ENCODE results near the gene RBM14.
A peak's percentile ranks its signal among the peaks of the same experiment; 100 is the strongest.
"Not testable (repeated sequence)": the region's sequence is repeated elsewhere in the genome, so short reads cannot be mapped to it uniquely, and the experiment has no call there.

The RBM14 gene

GRCh38 chr11:66589996-66590675 lies 26.3 kb upstream of the RBM14 start:
- H3K9ac ChIP-seq (ENCODE audit: low read depth, low read length) = no peak overlapping the region
- H3K9me3 ChIP-seq (ENCODE audit: control insufficient read depth, insufficient read depth, low read length) = no peaks in the 10 kb centered on the region; the same call in 1 of the 2 replicates
- H3K4me1 ChIP-seq (ENCODE audit: insufficient read depth, low read length) = no peaks in the 10 kb centered on the region
- no peaks in the 10 kb centered on the region for H3K36me3 ChIP-seq (ENCODE audit: insufficient read depth, low read length)

GRCh38 chr11:66591175-66591574 lies 25.3 kb upstream of the RBM14 start:
- no peaks in the 10 kb centered on the region; the same call in 1 of the 2 replicates for H3K9me3 ChIP-seq (ENCODE audit: control insufficient read depth, insufficient read depth, low read length)
- no peaks in the 10 kb centered on the region for H3K4me1 ChIP-seq (ENCODE audit: insufficient read depth, low read length)
- no peak overlapping the region for H3K9ac ChIP-seq (ENCODE audit: low read depth, low read length)
- no peaks in the 10 kb centered on the region for H3K36me3 ChIP-seq (ENCODE audit: insufficient read depth, low read length)

GRCh38 chr11:66592457-66593302 lies 23.8 kb upstream of the RBM14 start, which contains the start of the genes CCDC87 and CCS:
CCDC87 (minus strand) TSS chr11:66593063; CDS start chr11:66593015, 48 bp downstream.
CCS (plus strand) TSS chr11:66593185; CDS start chr11:66593262, 77 bp downstream.
- no peaks in the 10 kb centered on the region for H3K4me1 ChIP-seq (ENCODE audit: insufficient read depth, low read length)
- no peaks in the 10 kb centered on the region; the same call in 1 of the 2 replicates for H3K9me3 ChIP-seq (ENCODE audit: control insufficient read depth, insufficient read depth, low read length)
- peak within 1 kb of the TSS; percentile 71 for H3K9ac ChIP-seq (ENCODE audit: low read depth, low read length)
- no peaks in the 10 kb centered on the region for H3K36me3 ChIP-seq (ENCODE audit: insufficient read depth, low read length)

- H3K9me3 ChIP-seq (ENCODE audit: control insufficient read depth, insufficient read depth, low read length) = no peaks in the 10 kb centered on the region; the same call in 1 of the 2 replicates
- no peaks in the 10 kb centered on the region for H3K36me3 ChIP-seq (ENCODE audit: insufficient read depth, low read length)
- H3K4me1 ChIP-seq (ENCODE audit: insufficient read depth, low read length) = no peaks in the 10 kb centered on the region
- H3K9ac ChIP-seq (ENCODE audit: low read depth, low read length) = peak overlapping the region; percentile 71
Observed at GRCh38 chr11:66593303-66593635, 23.2 kb upstream of the RBM14 start.

GRCh38 chr11:66593650-66594049 lies 22.8 kb upstream of the RBM14 start:
- Histone ChIP-seq H3K9ac (ENCODE audit: low read depth, low read length) (peak overlapping the region; percentile 71), H3K4me1 (ENCODE audit: insufficient read depth, low read length) (no peaks in the 10 kb centered on the region), H3K36me3 (ENCODE audit: insufficient read depth, low read length) (no peaks in the 10 kb centered on the region), H3K9me3 (ENCODE audit: control insufficient read depth, insufficient read depth, low read length) (no peaks in the 10 kb centered on the region; the same call in 1 of the 2 replicates)

GRCh38 chr11:66595245-66595904 lies 21.1 kb upstream of the RBM14 start:
- no peaks in the 10 kb centered on the region for H3K4me1 ChIP-seq (ENCODE audit: insufficient read depth, low read length)
- H3K9me3 ChIP-seq (ENCODE audit: control insufficient read depth, insufficient read depth, low read length) = no peaks in the 10 kb centered on the region
- no peaks in the 10 kb centered on the region; the same call in 1 of the 2 replicates for H3K36me3 ChIP-seq (ENCODE audit: insufficient read depth, low read length)
- H3K9ac ChIP-seq (ENCODE audit: low read depth, low read length) = no peak overlapping the region

- peaks cover 3% of the 10 kb centered on the region; the same call in 1 of the 2 replicates for H3K36me3 ChIP-seq (ENCODE audit: insufficient read depth, low read length)
Observed at GRCh38 chr11:66598993-66599392, 17.4 kb upstream of the RBM14 start.

GRCh38 chr11:66600219-66600618 lies 16.2 kb upstream of the RBM14 start:
- no peaks in the 10 kb centered on the region for H3K4me1 ChIP-seq (ENCODE audit: insufficient read depth, low read length)
- peaks cover 3% of the 10 kb centered on the region for H3K36me3 ChIP-seq (ENCODE audit: insufficient read depth, low read length)
- no peak overlapping the region for H3K9ac ChIP-seq (ENCODE audit: low read depth, low read length)

More at GRCh38 chr11:66598993-66599392, 17.4 kb upstream of the RBM14 start:
- H3K9me3 ChIP-seq (ENCODE audit: control insufficient read depth, insufficient read depth, low read length) = no peaks in the 10 kb centered on the region; the same call in 1 of the 2 replicates
- no peaks in the 10 kb centered on the region for H3K4me1 ChIP-seq (ENCODE audit: insufficient read depth, low read length)
- no peak overlapping the region for H3K9ac ChIP-seq (ENCODE audit: low read depth, low read length)

GRCh38 chr11:66600631-66601233 lies 15.7 kb upstream of the RBM14 start:
- no peaks in the 10 kb centered on the region; the same call in 1 of the 2 replicates for H3K9me3 ChIP-seq (ENCODE audit: control insufficient read depth, insufficient read depth, low read length)
- no peak overlapping the region for H3K9ac ChIP-seq (ENCODE audit: low read depth, low read length)
- peaks cover 3% of the 10 kb centered on the region for H3K36me3 ChIP-seq (ENCODE audit: insufficient read depth, low read length)
- no peaks in the 10 kb centered on the region for H3K4me1 ChIP-seq (ENCODE audit: insufficient read depth, low read length)

More at GRCh38 chr11:66600219-66600618, 16.2 kb upstream of the RBM14 start:
- no peaks in the 10 kb centered on the region; the same call in 1 of the 2 replicates for H3K9me3 ChIP-seq (ENCODE audit: control insufficient read depth, insufficient read depth, low read length)

GRCh38 chr11:66603072-66603471 lies 13.4 kb upstream of the RBM14 start:
- no peak overlapping the region for H3K9ac ChIP-seq (ENCODE audit: low read depth, low read length)
- no peaks in the 10 kb centered on the region; the same call in 1 of the 2 replicates for H3K9me3 ChIP-seq (ENCODE audit: control insufficient read depth, insufficient read depth, low read length)
- no peaks in the 10 kb centered on the region for H3K4me1 ChIP-seq (ENCODE audit: insufficient read depth, low read length)
- H3K36me3 ChIP-seq (ENCODE audit: insufficient read depth, low read length) = peaks cover 7% of the 10 kb centered on the region

- Histone ChIP-seq H3K4me1 (ENCODE audit: insufficient read depth, low read length) (no peaks in the 10 kb centered on the region), H3K9me3 (ENCODE audit: control insufficient read depth, insufficient read depth, low read length) (no peaks in the 10 kb centered on the region; the same call in 1 of the 2 replicates), H3K9ac (ENCODE audit: low read depth, low read length) (no peak overlapping the region), H3K36me3 (ENCODE audit: insufficient read depth, low read length) (peaks cover 7% of the 10 kb centered on the region; the same call in 1 of the 2 replicates)
Observed at GRCh38 chr11:66604155-66604554, 12.3 kb upstream of the RBM14 start.

GRCh38 chr11:66606608-66607007 lies 9.8 kb upstream of the RBM14 start:
- not testable (repeated sequence) for H3K4me1 ChIP-seq (ENCODE audit: insufficient read depth, low read length); H3K9me3 ChIP-seq (ENCODE audit: control insufficient read depth, insufficient read depth, low read length); H3K36me3 ChIP-seq (ENCODE audit: insufficient read depth, low read length); H3K9ac ChIP-seq (ENCODE audit: low read depth, low read length)

GRCh38 chr11:66607126-66607834 lies 9.2 kb upstream of the RBM14 start:
- H3K9ac ChIP-seq (ENCODE audit: low read depth, low read length) = no peak overlapping the region
- no peaks in the 10 kb centered on the region for H3K4me1 ChIP-seq (ENCODE audit: insufficient read depth, low read length)
- peaks cover 5% of the 10 kb centered on the region; the same call in 1 of the 2 replicates for H3K36me3 ChIP-seq (ENCODE audit: insufficient read depth, low read length)
- no peaks in the 10 kb centered on the region for H3K9me3 ChIP-seq (ENCODE audit: control insufficient read depth, insufficient read depth, low read length)

All from ES-I3 (cell line).